GM18858 (cell line): Measurements from ENCODE around the gene RASSF3.
"Not testable (repeated sequence)": the region's sequence is repeated elsewhere in the genome, so short reads cannot be mapped to it uniquely, and the experiment has no call there.

Source experiments
- ATAC-seq: cut with Tn5 transposase; IDR thresholded peaks from one replicate; pipeline ENCODE4 v1.9.1; 2021; ENCODE audit not compliant: unreplicated experiment

The RASSF3 gene

GRCh38 chr12:64633011-64633939 lies 23.0 kb downstream of the RASSF3 start:
- ATAC-seq = no peak

DNA sequence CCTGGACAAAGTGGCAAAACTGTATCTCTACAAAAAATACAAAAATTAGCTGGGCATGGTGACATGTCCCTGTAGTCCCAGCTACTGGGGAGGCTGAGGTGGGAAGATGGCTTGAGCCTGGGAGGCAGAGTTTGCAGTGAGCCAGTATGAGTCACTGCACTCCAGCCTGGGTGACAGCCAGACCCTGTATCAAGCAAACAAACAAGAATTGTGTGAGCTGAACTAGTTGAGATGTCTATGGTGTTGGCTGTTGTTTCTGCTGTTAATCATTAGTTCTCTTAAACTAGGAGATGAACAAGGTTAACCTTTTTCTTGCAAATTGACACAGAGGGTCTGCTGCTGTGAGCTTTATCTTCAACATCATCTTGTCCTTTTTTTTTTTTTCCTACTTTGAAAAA lies 23.6 kb downstream of the RASSF3 start:
- no peak for ATAC-seq

GRCh38 chr12:64634508-64635092 lies 24.3 kb downstream of the RASSF3 start:
- no peak for ATAC-seq

- ATAC-seq = no peak
These were observed 25.2 kb downstream of the RASSF3 start for GRCh38 chr12:64635356-64635998.

- ATAC-seq = no peak
These were observed 26.6 kb downstream of the RASSF3 start for GRCh38 chr12:64636856-64637255.

GRCh38 chr12:64639466-64639865 lies 29.2 kb downstream of the RASSF3 start:
- no peak for ATAC-seq

- no peak for ATAC-seq
These were observed 36.0 kb downstream of the RASSF3 start for GRCh38 chr12:64646318-64646717.

DNA sequence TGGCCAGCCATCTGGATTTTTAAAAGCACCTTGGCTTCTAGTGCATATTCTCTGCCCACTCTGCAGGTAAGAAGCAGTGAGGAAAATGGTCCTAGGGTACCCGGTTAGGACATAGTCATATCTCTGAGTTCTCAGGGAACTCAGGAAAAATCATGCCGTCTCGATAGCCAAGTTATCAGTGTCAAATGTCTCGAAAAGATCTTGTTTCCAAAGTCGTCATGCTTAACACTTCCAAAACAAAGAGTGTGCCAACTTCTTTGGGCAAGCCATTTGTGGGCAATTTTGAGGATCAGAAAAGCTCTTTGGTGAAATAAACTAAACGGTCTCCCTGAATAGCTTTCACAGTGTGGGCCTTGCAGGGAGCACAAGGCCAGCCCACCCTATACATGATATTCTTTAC lies 39.2 kb downstream of the RASSF3 start:
- no peak for ATAC-seq

- no peak for ATAC-seq
These were observed 40.5 kb downstream of the RASSF3 start for GRCh38 chr12:64650762-64651161.

DNA sequence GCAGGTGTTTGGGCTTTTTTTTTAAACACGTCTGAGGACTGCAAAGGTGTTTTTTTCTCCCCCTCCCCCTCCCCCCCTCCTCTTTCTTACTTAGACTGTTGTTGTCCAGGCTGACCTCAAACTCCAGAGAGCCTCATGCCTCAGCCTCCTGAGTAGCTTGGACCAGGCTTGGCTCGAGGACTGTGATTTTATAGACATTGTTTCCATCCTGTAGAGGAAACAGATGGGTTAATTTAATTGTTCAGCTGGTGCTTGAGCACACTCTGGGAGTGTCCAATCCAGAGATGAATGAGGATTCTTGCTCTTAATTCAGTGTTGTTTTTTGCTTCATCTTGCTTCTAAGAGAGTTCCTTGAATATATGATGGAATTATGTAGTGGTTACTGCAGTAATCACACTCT lies 42.1 kb downstream of the RASSF3 start:
- ATAC-seq = no peak

DNA sequence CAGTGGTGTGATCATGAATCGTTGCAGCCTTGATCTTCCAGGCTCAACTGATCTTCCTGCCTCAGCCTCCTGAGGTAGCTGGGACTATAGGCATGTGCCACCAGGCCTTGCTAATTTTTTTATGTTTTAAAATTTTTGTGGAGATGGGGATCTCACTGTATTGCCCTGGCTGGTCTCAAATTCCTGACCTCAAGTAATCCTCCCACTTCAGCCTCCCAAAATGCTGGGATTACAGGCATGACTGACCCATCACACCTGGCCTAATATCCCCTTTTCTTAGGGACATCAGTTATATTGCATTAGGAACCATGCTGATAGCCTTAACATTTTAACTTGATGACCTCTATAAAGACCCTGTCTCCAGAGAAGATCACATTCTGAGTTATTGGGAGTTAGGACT lies 42.8 kb downstream of the RASSF3 start:
- ATAC-seq = no peak

DNA sequence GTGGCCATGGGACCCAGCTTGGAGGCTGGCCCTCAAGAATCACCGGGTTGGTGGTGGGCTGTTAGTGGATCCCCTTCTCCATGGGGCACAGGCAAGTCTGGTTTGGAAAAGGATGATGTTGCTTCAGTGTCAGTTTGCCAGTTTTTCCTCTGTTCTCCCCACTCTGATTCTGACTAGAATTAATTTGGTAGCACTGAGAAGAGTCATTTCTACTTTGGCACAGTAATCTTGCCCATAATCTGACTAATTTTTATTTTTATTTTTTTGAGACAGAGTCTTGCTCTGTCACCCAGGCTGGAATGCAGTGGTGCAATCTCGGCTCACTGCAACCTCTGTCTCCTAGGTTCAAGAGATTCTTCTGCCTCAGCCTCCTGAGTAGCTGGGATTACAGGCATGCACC lies 43.6 kb downstream of the RASSF3 start:
- ATAC-seq = not testable (repeated sequence)

GRCh38 chr12:64655141-64655540 lies 44.8 kb downstream of the RASSF3 start:
- ATAC-seq = no peak

- ATAC-seq = no peak
These were observed 46.1 kb downstream of the RASSF3 start for GRCh38 chr12:64656429-64656828.

DNA sequence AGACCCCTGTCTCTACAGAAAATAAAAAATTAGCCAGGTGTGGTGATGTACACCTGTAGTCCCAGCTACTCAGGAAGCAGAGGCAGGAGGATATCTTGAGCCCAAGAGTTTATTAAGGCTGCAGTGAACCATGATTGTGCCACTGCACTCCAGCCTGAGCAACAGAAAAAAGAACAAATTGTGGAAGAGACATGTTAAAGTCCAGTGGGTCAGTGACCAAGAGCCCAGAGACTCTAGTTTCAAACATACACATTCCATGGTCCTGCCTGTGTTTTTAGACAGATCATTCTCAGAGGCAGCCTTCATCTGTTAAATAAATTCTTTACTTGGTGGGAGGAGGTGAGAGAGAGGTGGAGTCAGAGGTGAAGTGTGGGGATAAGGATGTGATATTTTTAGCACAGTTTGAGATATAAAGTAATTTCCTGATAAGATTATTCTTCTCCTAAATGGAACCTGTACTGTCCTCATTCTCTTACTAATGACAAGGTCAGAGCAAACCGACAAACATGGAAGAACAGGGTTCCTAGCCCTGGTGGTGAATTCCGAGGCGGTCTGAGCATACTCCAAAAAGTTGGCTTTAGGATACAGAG lies 48.7 kb downstream of the RASSF3 start:
- ATAC-seq = no peak

DNA sequence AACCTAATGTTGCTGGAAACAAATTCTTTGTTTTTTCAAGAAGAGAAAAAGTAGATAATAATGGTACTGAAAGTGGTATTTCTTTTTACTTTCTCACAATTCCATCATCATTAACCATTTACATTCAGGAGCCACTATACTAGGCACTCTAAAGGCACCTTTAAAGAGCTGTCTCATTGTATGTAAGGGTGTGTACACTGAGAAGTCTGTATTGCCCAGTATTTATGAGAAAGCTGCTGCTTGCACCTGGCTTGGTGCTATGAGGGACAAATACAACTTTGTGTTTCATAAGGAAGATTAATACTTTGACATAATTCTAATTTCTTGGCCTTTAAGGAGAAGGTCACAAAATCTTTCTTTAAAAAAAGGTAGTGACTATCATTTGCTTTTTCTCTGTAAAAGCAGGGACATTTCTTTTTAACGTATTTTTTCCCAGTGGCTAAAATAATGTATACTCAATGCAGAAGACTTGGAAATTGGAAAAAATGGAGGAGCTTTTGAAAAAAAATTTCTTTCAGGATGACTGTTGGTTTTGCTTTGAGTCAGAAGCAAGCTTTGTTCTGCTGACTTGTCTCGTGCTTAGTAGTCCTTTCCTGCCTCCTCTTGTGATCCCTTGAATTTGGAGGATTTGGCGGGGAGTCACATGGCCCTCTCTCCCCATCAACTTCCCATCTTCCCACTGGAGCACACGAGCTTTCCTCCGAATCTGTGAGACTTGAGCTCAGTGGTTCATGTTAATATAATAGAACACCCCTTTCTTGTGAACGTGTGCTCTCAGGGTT lies 50.1 kb downstream of the RASSF3 start:
- ATAC-seq = peak; percentile 71

DNA sequence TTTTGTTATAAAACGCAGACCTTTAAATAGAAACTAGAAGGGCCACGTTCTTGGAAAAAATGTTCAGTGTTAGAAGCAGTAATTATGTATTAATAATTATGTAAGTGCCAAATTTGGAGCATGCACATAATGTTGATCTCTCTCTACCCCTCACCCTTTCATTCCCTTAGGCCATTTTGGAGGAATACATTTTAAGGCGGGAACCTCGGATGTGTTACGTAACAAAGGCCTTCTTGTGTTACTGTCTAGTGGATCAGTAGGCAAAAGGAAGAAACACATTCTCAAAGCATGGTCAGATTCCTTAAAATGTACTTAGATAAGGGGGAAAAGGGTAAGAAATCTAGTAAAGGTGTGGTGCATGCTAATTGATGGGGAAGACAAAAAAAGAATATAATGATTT lies 52.7 kb downstream of the RASSF3 start:
- no peak for ATAC-seq

- ATAC-seq = peak; percentile 27
These were observed 55.2 kb downstream of the RASSF3 start for GRCh38 chr12:64665514-64665913.

DNA sequence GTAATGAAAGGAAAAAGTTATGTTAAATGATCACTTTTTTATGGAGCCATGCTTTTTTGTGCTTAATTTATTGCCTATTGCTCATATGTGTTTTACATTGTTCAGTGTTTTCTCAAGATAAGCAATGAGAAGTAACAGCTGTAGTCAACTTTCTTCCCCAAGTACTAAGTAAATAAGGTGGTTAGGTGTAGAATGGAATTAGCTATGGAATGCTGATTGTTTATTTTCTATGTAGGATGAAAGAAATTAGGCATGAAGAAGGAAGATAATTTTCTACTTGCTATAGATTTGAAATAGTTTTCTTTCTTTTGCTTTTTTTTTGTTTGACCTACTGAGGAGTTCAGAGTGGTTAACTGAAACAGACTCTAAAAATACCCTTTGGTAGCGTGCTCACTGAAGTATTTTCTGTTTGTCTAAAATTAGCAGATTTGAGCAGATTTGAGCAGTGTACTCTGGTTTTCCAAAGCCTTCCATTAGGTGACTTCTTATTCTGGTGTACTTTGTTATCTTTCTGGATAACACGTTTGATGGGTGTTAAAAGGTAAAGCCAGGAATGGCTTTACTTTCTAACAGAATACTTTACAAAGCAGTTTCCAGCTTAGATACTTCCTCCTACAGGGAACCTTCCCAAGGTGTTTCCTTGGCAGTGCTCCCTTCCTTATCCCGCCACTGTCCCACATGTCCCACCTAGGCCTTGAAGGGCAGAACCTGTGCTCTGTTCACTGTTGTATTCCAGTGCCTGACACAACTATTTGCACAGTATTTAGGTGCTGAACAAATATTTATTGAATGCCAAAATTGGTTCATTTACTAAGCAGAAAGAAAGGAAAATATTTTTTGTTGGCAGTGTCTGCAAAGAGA lies 56.0 kb downstream of the RASSF3 start:
- no peak for ATAC-seq

DNA sequence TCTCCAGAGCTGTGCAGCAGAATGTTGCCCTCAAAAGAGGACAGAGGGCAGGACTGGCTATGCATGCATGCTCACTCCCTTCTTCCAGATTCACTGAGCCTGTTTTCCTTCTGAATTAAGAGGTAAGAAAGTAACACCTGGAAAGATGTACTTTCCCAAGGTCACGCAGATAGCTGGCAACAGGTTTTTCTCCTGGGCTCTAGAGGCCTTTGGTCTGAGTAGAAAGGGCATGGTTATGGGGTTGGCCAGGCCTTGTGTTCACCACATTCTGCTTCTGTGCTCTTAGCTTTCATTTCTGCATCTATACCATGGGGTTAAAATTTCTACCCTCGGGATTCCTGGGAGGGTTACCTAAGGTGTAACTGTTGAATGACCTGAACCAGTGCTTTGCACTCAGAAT lies 57.5 kb downstream of the RASSF3 start:
- no peak for ATAC-seq
